NCI-H187 treated with DMSO at 0.1 percent for 48 hours (cell line): ENCODE data around the gene NID1.
"Not testable (repeated sequence)": the region's sequence is repeated elsewhere in the genome, so short reads cannot be mapped to it uniquely, and the experiment has no call there.

Experiments
- DNase-seq: peaks from one replicate; lab custom pipeline; 2025; lab: John Stamatoyannopoulos, UW

NID1 gene

DNA sequence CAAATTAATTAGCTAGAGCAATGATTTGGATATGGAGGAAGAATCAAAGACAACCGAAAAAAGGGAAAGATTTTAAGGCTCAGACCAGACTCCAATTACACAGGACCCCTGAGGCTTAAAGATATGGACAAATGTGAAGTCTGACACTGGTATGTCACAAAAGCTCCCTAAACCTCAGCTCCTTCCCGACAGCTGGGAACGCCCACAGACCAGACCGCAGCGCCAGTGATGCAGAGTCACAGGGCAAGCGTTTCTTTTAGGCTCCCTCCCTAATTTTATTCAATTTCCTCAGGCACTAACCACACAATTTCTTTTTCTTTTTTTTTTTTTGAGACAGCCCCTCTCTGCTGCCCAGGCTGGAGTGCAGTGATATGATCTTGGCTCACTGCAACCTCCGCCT is 40.2 kb downstream of the NID1 start:
- no peak for DNase-seq

DNA sequence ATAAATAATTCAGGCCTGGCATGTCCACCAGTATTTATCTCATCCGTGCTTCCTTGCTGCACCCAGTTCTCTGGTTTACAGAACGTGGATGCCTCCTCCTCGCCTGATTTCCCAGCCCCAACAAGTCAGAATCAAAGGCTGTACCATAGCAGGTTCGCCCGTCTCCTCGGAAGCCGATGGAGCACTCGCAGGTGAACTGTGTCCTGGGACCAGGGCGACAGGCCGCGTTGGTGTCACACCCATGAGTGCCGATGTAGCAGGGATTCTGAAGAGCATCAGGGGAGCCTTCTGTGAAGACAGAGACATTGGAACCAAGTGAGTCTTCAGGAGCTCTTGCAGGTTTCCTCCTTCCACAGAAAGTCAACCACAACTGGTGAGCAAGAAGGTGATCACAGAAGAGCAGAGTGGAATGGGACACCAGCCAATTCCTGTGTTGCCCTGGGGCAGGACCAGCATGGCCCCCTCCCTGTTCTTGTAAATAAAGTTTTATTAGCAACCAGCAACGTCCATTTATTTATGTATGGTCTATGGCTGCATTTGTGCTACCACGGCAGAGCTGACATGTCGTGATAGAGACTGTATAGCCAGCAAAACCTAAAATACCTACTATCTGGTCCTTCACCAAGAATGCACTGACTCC is 40.8 kb downstream of the NID1 start:
- DNase-seq: no peak

DNA sequence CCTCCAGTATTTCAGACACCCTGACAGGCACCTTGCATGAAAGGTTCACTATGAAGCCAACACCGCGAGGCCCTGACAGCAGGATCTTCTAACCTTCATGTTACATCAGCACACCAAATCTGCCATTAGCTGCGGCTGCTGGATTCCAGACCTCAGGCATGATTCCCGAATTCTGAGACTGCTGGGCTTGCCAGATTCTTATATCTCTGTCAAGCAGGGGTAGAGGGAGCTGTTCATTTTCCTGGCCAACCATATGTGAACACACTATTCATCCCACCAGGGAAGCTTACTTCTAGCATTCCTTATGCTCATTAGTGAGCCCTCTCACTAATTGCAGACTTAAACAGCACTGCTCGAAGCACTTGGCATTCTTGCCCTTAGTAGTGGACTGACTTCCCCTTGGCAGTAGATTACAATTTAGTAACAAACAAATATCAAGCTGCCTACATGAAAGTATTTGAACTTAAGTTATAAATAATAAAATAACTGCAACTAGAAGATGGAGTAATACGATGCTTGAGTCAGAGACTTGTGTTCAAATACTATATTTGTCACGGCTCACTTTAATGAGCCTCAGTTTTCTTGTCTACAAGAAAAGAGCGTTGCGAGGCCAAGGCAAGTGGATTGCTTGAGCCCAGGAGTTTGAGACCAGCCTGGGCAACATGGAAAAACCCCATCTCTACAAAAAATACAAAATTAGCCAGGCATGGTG is 43.3 kb downstream of the NID1 start:
- DNase-seq: no peak

DNA sequence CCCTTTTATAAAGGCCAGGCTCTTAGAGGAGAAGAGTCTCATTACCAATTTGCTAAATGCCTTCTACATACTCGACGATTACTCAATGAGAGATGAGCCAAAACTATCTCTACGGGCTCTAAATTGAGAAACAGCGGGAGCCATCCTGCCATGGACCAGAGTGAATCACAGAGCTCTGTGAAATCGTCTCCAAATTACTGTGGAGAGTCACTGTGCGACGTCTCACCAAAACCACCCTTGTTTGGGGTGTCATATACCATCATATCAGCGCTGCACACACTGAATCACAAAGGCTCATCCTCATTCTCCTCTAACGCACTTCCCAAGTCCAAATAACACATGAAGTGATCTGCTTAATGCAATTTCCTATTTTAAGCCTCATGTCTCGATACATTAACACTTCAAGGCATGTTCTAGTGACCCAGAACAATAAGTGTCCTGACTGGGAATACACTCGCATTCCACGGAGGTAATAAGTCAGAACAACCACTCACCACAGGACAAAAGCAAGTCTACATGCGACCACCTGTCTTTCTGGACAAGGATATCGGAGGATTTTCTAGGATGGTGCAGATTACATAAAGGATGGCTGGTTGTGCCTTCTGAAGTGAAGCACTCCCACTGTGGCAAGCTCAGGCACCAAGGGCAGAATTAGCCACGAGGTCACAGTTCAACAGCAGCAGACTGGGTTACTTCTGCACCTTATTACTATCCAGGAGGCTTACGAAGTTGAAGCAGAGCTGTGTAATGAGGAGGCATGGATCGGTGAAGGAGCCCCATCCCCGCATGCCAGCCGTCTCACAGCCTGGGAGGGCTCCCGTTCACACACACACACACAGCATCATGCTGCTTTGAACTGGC is 44.3 kb downstream of the NID1 start:
- no peak for DNase-seq

DNA sequence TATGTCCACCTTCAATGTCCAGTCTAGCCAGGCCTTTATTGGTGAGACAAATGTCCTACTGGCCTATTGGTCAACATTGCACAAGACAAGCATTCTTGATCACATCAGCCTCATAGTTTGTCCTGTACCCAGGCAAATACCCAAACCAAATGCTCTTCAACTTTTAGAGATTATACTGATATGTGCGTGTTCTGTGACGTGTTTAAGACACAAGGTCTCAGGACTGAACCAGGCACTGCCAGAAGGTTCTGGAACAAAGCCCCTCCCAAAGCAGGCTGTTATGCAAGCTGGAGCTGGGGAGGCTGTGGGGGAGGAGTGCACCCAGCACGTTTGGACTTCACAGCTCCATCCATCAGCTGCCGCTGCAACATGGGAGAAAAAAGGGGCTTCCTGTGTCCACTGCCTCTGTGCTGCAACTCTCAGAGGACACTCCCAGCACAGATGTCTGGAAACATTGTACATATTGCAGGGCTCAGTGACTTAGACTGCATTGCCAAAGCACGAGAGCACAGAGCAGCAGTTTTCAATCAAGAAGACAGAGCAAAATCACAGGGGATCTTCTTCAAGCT is 45.9 kb downstream of the NID1 start:
- DNase-seq: no peak

DNA sequence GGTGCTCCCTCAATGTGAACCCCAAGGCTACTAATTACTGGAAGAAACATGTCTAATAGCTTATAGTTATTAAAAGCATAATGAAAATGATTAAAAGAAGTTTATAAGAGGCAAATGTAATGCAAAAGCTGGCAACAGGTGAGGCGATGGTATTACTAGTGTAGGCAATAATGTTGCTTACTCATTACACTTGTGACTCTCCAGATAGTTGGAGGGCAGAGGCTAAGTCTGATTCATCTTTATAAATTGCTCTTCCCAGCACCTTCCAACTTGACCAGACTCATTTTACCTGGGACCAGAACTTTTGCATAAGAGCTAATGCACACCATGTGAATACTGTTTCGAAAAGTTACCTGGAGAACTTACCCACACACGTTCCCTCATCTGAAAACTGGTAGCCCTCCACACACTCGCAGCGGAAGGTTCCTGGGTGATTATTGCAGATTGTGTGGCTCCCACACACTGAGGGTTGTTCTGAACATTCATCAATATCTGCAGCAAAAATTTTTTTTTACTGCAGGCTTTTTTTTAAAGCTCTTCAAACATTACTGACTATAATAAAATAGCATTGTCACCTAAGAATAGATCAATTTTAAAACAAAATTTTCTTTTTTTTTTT is 48.0 kb downstream of the NID1 start:
- DNase-seq: no peak

DNA sequence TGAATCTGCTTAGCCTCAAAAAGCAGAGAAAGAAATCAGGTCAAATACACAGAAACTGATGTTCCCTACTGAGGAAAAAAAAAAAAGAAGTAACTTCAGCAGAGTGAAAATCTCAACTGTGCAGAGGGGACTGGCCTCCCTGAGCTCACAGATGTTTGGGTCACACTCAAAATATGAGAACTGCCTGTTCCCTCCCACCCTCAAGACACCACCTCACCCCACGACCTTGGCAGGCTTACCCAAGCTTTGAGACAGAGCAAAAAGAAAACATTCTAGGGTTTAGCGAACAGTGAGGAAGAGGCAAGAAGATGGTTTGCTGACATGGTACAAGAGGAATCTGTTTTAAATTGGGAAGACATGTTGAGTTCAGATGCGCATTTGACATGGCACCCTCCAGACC is 48.8 kb downstream of the NID1 start:
- no peak for DNase-seq

DNA sequence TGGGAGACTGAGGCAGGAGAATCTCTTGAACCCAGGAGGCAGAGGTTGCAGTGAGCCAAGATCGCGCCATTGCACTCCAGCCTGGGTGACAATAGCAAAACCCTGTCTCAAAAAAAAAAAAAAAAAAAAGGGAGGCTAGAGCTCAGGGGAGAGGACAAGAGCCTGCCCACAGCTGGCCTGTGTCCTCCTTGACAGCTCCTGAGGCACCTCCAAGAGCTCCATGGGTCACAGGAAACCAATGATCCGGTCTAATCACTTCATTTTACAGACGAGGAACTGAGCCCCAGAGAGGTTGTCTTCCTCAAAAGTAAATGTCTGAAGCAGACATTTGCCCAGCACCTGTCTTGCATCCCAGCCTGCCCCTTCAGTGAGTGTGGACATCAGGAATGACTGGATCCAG is 49.4 kb downstream of the NID1 start:
- no peak for DNase-seq

DNA sequence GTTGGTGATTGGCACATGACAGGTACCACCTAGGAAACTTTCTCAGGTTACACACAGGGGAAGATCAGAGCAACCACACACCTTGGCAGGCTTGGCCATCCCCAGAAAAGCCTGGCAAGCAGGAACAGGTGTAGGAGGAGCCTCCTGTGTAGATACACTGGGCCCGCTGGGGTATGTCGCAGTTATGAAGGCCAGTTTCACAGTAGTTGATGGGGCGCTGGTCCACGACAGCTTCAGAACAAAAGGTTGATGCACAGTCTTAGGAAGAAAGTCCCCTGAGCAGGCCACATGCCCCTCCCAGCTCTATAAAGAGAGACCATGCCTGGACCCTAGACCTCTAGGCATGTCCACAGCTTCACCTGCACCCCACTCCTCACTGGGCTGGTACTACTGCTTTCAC is 51.6 kb downstream of the NID1 start:
- no peak for DNase-seq

DNA sequence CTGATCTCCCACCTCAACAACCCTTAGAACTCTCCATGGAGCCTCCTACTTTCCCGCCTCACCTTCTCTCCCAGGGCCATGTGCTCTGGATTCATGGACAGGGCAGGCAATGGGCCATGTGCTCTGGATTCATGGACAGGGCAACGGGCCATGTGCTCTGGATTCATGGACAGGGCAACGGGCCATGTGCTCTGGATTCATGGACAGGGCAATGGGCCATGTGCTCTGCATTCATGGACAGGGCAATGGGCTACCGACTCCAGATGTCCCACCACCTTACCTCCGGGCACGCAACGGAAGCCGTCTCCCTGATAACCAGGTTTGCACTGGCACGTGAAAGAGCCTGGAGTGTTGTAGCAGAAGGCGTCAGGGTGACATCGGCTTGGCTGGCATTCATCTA is 53.2 kb downstream of the NID1 start:
- DNase-seq: no peak

DNA sequence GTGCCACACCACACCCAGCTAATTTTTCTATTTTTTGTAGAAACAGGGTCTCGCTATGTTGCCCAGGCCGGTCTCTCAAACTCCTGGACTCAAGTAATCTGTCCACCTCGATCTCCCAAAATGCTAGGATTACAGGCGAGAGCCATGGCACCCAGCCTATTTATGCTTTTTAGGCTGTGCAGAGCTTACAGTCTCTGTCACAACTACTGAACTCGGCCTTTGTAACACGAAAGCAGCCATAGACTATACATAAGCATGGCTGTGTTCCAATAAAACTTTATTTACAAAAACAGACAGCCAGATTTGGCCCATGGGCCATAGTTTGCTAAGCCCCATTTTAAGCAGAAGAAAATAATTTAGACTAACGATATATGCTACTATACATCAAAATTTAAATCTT is 54.4 kb downstream of the NID1 start:
- no peak for DNase-seq

DNA sequence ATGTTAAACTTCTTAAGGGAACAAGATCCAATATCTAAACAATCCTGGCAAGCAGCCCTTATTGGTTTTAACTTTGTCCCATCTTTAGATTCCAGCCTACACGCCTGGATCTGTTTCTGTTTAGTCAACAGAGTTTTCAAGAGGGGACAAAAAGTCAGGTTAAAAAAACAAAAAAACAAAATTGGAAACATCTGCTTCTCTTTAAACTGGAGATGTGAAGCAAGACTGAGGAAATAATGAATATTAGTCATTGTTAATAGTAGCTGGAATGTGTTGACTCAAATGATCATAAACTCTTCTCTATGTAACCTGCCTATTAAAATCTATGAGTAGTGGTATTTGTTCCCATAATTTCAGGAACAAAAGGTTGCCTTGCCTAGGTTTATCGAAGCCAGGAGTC is 55.0 kb downstream of the NID1 start:
- no peak for DNase-seq

DNA sequence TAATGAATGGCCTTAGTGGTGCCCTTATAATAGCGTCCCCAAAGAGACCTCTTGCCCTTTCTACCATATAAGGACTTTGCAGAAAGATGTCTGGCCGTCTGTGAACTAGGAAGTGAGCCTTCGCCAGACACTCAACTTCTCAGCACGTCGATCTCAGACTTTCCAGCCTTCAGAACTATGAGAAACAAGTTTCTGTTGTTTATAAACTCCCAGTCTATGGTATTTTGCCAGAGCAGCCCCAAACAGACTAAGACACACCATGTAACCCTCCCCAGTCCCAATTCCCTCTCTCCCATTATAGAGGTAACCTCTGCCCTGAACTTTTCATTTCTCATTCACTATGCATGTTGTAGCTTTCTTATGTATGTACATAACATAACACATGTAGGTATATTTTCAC is 55.7 kb downstream of the NID1 start:
- no peak for DNase-seq

DNA sequence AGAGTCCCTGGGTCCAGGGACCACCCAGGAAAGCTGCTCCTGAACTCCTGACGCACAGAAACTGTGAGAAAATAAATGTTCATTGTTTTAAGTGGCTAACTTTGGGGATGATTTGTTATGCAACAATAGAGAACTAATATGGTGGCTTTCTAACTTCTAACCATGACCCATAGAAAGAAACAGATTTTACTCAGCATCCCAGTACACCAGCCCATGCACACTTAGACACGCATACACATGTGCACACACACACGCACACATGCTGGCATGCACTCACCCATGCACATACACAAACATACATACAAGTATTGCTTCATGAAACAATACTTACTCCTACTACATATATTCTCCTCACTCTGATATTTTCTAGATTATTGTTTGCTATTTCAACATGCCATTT is 57.1 kb downstream of the NID1 start:
- DNase-seq: no peak

DNA sequence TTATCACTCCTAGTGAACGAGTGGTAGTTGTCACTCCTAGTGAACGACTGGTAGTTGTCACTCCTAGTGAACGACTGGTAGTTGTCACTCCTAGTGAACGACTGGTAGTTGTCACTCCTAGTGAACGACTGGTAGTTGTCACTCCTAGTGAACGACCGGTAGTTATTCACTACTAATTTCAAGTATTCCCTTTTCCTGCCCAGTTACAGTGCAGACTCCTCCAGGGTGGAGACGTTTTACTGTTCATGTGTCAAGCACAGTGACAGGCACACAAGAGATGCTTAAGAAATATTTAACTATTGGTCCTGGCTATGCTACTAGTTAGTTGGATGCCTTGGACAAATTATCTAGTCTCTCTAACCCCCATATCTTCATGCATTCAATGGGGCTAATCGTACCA is 61.8 kb downstream of the NID1 start:
- not testable (repeated sequence) for DNase-seq

DNA sequence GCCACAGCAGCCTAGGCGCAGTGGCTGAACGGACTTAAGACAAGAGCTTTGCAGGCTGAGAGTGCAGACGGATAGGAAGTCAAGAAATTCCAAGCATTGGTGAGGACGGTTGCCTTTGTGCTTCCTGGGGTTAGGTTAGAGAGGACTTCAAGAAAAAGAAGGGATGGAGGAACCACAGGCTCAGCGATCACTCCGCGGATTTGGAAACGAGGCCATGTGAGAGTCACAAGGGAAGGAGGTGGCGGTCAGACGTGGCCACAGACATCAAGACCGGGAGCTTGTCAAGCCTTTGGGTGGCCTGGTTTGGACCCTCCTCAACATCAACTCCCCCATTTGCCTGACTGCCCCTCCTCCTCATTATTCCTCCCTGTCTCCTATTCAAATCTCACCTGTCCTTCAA is 62.3 kb downstream of the NID1 start:
- no peak for DNase-seq

DNA sequence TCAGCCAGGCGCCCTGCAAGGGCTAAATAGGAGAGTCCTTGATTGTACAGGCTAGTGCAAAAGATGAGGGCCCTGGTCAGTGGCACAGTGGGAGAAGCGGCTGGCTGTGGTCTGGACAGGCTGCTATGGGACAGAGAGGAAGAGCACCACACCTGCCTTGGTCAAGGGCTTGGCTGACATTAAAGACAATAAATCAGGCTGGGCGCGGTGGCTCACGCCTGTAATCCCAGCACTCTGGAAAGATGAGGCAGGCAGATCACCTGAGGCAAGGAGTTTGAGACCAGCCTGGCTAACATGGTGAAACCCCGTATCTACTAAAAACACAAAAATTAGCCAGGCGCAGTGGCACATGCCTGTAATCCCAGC is 62.9 kb downstream of the NID1 start:
- no peak for DNase-seq

DNA sequence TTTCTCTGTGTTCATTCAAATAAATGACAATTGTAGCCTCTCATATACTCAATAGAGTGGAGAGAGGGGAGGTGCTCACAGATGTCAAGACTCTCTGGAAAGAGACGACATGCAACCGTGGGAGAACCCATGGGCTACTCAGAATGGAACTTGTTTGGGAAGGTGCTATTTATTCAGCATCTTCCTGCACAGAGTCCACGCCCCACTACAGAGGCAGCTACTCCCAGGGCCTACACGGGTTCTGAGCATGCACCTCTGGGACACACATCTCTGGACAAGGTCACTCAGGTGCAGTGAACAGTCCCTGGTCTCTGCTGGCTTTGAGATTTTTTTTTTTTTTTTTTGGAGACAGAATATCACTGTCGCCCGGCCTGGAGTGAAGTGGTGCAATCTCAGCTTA is 64.1 kb downstream of the NID1 start:
- DNase-seq: no peak

DNA sequence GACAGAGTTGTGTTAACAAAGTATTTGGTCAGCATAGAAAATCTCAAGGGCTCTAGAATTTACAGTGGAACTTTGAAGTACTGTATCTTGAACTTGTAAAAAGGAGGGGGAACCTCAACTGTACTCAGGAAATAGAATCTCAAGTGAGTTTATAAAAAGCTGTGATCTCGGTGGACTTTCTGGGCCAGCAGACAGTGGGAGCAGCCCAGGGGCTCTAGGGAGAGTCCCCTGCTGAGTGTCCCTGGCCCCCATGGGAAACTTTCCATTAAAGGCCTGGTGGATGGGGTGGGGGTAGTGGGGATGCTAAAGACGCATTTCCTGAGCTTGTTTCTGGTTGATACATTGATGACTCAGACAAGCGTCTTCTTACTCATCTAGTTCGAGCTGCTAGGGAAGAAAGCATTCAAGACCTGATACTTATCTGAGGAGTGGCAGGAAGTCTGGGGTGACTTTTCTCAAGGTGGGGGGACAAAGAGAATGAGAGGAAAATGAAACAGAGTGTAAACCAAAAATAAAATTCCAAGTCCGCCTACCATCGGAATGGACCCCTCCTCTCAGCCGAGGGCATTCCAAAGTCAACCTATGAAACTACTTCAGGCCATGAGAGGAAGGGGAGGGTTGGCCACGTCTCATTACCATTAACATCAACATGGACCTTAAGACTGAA is 65.5 kb downstream of the NID1 start:
- no peak for DNase-seq

DNA sequence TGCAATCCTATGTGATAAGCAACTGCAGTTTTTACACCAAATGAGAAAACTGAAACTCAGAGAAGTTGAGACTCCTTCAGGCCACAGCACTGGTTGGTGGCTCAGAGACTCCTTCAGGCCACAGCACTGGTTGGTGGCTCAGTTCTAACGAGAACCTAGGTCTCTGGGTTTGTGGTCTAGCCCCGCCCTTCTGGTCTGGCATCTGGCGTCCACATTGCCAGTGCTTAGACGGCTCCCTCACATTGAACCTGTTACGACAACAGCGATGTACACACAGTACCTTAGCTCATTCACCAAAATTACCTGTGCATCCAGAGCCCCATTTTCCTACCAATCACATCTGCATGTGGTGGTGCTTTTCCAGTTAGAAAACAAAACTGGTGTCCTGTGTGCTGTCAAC is 66.1 kb downstream of the NID1 start:
- DNase-seq: no peak

DNA sequence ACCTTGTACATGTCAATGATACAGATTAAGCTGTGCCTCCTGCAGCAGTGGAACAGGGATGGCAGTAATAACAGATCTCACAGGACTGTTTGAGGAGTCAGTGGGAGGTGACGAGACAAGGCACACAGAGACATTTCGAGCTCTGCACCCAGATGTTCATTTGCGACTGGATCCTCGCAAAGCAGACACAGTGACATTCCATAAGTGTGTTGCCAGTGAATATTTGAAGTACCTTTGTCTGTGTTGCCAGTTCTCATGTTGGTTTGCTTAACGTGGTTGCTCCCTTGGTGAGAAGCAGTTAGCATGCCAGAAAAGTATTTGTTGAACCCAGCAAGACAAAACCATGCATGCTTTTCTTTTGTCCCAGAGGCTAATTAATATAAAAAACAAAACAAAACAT is 67.0 kb downstream of the NID1 start:
- DNase-seq: no peak

DNA sequence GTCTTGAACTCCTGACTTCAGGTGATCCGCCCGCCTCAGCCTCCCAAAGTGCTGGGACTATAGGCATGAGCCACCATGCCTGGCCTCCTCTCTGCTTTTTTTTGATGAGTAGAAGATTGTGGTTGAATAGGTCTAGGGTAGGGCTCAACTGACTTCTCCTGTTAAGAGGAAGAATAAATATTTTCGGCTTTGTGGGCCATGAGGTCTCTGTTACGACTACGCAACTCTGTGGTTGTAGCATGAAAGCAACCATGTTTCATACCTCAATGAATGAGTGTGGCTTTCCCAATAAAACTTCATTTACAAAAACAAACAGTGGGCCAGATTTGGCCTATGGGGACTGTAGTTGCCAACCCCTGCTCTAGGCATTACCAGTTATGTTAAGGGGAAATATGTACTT is 67.8 kb downstream of the NID1 start:
- DNase-seq: no peak
